Neural progenitor cell (in vitro differentiated cells): ENCODE measurements around the gene IDUA.

Experiments
- CTCF ChIP-seq: fragments of 200-600 bp; sonication (generic); IDR thresholded peaks from 2 replicates; pipeline ENCODE4 v1.5.1; 2017; ENCODE audit warnings: antibody characterized with exemption, mild to moderate bottlenecking
- EZH2 ChIP-seq: fragments of 200-600 bp; sonication (generic); IDR thresholded peaks from 2 replicates; pipeline ENCODE4 v1.6.1; 2017; ENCODE audit warnings: antibody characterized with exemption, mild to moderate bottlenecking, moderate library complexity
- EZH2phosphoT487 ChIP-seq: fragments of 200-600 bp; sonication (generic); IDR thresholded peaks from 2 replicates; pipeline ENCODE4 v1.6.1; 2017; ENCODE audit warnings: antibody characterized with exemption

DNA sequence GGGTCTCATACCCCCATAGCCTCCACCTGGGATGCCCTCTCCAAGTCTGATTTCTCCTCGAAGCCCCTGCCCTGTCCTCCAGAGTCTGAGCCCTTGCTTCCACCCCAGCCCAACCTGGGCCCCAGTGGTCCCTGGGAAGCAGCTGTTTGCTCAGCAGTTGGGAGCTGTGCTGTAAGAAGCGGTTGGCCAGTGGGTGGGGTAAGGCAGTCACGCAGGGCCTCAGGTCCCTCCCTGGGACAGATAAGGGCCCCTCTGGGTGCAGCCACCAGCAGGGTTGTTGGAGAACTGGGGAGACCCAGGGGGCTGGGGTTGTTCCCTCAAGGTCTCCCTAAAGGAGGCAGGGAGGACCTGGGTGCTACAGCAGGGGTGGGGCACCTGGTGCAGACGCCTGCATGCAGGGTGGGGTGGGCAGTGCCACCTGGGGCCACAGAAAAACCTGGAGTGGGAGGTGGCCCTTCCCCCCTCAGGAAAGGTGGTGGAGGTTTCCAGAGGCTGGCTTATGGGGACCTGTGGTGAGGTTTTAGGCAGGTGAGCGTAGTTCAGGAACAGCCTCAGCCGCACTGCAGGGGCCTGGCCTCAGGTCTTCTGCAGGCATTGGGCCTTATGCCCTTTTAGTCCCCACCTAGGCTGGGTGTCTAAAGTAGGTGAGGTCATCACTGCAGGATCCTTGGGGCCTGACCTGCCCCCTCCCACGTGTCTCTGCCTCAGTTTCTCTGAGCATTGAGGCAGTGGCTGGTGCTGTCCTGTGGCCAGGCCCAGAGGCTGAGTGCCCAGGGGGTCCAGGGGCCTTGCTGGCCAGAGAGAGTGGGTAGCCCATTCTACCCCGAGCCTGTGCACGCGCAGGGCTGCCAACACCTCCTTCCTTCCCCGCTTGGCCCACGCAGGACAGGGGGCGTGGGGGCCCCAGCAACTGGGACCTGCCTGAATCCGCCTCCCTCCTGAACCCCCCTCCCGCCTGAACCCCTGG, 9.5 kb downstream of the IDUA start:
- no peak for TF ChIP-seq CTCF
- no peak for TF ChIP-seq EZH2
- TF ChIP-seq EZH2phosphoT487, result no peak
